HG03066 (cell line): ENCODE measurements around the gene CCDC83.
"Not testable (repeated sequence)": the region's sequence is repeated elsewhere in the genome, so short reads cannot be mapped to it uniquely, and the experiment has no call there.

Experiments
- ATAC-seq: cut with Tn5 transposase; IDR thresholded peaks from one replicate; pipeline ENCODE4 v1.9.1; 2021; ENCODE audit warnings: low read depth; ENCODE audit not compliant: unreplicated experiment

The CCDC83 gene

DNA sequence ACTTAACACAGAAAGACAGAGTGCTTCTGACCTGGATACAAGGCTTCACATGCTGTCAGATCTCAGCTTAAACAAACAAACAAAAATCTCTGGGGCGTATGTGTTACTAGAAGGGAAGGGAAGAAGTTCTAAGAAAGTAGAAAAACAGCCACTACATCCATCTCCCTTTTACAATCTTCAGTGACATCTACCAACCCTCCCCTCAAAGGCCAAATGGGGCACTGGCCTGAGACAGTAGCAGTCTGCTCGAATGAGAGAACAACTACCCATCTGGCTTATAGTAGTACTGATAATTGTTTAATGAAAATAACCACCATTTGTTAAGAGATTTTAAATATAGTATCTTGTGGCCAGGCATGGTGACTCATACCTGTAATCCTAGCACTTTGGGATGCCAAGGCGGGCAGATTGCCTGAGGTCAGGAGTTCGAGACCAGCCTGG lies 29.4 kb downstream of the CCDC83 start:
- ATAC-seq: no peak

DNA sequence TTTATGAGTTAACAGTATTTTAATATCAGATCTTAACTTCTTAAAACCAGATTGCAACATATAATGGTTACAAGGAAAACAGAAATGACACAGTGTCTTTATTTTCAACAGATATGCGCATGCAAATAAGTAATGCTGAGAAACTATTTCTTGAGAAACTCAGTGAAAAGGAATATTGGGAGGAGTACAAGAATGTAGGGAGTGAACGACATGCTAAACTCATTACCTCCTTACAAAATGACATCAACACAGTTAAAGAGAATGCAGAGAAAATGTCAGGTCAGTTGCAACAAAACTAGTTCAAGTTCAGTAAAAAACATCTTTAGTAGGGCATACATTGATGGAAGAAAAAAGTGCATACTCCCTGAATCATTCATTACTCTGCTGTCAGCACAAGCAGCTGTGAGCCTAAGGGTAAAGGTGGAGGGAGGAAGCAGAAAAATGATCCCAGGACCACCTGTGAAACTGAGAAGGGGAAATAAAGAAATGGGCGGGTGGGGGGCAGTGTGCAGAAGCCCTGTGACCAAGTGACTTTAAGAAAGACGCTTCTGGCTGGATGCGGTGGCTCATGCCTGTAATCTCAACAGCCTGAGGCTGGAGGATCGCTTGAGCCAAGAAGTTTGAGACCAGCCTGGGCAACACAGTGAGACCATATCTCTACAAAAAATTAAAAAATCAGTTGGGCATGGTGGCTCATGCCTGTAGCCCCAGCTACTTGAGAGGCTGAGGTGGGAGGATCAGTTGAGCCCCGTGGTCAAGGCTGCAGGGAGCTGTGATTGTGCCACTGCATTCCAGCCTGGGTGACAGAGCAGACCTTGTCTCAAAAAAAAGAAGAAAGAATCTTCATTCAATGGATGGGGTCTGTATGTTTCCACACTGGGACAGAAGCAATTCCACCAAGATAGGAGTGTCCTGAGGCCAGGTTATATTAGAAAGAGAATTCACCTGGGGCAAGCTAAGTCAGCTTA lies 31.2 kb downstream of the CCDC83 start:
- no peak for ATAC-seq

DNA sequence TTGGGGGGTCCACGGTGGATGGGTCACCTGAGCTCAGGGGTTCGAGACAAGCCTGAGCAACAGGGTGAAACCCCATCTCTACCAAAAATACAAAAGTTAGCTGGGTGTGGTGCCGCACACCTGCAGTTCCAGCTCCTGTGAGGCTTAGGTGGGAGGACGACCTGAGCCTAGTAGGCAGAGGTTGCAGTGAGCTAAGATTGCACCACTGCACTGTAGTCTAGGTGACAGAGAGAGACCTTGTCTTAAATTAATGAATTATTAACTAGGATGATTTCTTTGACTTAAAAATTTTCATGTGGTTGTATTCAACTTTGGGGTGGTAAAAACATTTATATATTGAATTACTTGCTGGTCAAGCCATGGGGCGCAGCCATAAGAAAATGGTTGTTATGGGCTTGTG lies 33.9 kb downstream of the CCDC83 start:
- ATAC-seq: no peak

DNA sequence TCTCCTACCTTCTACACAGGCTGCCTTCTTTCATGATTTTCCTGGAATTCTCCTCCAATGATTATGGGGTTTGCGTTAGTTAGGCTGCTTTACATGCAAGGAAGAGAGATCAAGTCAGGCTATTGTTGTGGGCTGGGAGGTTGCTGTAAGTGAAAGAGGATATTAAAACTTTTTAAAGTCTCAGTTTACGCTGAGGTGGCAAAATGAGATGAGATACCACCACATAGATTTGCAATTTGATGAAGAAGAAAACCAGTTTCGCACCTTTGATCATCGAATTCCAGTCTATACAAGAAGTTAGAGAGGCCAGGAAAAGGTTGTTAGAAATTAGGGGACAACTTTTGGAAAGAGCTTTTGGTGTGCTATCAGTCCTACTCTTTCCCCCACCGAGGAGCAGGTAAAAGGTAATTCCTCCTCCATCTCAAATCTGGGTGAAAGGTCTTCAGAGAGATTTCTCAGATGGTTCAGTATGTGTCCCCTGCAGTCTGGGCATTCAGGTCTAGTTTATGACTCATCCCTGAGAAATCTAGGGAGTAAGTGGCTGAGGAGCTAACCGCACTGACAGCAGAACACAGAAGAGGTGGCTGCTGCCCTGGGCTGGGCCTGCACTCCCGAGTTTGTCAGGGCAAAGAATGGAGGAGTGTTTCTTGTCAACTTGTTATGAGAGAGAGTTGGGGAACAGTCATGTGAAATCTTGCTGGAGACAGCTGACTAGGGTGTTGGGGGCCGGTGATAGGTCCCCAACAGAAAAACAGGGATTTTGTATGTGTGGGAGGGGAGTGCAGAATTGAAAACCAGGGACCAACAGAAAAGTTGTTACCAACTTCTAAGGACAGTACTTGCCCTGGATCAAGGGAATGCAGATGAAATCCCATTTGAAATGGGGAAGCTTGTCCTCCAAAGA lies 34.7 kb downstream of the CCDC83 start:
- no peak for ATAC-seq

DNA sequence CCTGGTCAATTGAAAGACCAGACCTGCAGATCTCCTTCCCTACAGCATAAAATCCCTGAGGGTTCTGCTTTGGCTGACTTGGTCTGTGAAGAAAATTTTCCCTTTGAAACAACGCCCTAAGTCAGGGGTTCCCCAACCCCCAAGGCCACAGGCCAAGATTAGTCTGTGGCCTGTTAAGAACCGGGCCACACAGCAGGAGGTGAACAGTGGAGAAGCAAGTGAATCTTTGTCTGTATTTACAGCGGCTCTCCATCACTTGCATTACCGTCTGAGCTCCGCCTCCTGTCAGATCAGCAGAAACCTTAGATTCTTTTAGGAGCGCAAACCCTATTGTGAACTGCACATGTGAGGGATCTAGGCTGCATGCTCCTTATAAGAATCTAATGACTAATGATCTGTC lies 38.2 kb downstream of the CCDC83 start:
- no peak for ATAC-seq

DNA sequence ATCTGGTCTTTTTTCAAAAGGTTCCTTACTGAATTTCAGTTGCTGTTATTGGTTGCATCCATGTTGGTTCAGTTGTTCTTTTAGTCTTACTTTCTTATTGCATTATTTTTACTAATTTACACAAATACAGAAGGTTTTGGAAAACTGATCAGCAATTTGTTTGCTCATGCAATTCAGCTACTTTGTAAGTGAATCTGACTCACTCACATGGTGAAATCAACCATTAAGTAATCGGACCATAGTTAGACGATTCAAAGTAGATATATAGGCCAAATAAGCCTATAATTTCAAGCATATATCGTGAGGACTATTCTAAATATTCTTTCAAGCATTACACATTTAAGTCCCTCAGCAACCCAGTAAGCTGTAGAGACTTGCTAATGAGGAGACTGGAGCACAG lies 41.7 kb downstream of the CCDC83 start:
- no peak for ATAC-seq

DNA sequence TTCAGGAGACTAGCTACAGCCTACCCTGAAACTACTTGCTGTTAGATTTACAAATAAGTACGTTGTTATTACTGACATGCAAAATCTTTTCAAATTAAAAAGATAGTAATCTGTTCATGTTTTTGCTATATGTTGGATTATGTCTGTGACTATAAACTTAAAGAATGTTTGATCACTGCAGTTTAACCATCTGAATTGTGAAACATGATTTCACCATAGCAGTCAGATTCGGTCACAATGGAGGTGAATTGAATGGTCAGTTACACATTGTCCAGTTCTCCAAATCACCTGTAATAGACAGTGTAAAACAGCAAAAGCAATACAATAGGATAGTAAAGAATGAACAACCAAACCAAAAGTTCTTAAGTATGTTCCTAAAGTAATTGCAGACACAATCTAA lies 43.3 kb downstream of the CCDC83 start:
- ATAC-seq: no peak

DNA sequence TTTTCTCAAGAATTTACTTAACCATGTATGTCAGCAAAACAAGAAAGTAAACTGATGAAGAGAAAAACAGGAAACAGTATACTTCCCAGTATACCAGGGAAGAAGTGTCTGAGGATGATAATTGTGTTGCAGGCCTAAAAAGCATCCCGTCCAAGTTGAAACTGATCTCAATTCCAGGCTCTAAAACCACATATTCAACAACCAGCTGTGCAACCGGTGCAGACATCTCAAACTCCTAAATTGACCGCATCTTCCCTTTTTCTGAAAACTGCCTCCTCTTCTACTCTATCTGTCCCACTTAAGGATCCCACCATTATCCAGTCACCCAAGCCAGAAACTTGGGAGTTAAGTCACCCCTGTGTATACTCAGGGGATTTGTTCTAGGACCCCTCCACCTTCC lies 47.2 kb downstream of the CCDC83 start:
- no peak for ATAC-seq

DNA sequence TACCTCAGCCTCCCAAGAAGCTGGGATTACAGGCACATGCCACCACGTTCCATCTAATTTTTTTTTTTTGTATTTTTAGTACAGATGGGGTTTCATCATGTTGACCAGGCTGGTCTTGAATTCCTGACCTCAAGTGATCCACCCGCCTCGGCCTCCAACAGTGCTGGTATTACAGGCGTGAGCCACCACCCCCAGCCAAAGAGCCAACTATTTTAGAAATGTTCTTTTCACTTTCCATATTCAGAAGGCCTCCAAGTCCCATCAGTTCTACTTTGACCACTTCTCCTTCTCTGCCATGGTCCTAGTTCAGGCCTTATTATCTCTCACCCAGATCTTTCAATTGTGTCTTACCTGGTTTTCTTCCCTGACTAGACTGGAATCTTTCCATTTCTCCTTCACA lies 48.2 kb downstream of the CCDC83 start:
- no peak for ATAC-seq

DNA sequence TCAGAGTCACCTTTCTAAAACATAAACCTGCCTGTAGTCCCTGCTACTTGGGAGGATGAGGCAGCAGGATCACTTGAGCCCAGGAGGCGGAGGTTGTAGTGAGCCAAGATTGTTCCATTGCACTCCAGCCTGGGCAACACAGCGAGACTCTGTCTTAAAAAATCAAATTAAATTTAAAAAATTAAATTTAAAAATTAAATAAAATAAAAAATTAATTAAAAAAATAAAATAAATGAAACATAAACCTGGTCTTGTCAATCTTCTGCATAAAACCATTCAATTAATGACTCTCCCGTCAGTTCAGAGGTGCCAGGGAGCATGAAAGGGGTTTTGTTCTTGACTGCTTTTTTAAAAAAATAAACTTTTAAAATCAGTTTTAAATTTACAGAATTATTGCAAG lies 48.6 kb downstream of the CCDC83 start:
- ATAC-seq: no peak

DNA sequence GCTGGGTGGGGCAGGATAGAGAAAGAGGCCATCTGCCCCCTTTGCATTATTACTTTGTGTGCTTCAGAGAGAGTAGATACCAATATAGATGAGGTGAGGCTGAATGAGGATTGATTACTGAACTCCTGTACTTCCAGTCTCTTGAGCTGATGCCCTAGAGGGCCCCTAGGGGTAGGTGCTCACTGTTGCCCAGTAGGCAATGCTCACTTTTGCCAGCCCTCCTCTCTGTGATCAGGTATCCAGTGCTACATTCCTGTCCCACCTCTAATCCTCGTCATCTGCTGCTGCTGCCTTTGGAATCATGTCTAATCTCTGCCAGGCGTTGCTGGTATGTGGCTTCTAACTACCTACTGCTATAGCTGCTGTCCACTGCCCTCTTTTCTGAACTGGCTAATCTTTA lies 57.2 kb downstream of the CCDC83 start:
- ATAC-seq: no peak

DNA sequence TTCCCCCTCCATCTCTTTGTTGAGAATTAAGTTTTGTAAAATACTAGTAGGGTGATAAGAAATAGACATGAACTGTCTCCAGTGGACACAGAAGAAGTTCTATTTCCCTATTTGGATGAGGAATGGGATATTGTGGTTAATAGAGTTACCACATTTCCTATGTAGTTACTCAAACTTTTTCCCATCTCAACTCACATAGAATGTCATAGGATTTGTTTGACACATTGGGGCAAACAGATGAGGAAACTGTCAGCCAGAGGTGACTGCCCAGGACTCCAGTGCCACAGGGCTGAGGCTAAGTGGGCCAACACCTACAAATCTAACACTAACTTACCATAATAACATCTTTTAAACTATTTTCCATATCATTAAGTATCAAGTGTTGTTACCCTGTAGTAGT lies 58.3 kb downstream of the CCDC83 start:
- ATAC-seq: no peak

DNA sequence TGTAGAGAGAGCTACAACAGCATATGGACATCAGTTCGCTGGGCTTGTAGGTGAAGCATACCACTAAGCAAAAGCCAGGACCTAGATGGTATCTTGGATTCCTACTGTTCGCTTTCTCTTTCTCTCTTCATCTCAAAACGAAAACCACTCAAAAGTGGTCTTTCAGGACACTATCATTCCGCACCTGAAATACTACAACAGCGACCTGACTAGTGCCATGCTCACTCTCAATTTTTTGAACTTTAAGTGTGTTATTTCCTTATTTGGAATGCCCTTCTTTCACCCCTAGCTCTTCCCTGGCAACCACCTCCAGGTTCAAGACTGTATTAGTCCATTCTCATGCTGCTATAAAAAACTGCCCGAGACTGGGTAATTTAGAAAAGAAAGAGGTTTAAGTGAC lies 59.2 kb downstream of the CCDC83 start:
- ATAC-seq: no peak

DNA sequence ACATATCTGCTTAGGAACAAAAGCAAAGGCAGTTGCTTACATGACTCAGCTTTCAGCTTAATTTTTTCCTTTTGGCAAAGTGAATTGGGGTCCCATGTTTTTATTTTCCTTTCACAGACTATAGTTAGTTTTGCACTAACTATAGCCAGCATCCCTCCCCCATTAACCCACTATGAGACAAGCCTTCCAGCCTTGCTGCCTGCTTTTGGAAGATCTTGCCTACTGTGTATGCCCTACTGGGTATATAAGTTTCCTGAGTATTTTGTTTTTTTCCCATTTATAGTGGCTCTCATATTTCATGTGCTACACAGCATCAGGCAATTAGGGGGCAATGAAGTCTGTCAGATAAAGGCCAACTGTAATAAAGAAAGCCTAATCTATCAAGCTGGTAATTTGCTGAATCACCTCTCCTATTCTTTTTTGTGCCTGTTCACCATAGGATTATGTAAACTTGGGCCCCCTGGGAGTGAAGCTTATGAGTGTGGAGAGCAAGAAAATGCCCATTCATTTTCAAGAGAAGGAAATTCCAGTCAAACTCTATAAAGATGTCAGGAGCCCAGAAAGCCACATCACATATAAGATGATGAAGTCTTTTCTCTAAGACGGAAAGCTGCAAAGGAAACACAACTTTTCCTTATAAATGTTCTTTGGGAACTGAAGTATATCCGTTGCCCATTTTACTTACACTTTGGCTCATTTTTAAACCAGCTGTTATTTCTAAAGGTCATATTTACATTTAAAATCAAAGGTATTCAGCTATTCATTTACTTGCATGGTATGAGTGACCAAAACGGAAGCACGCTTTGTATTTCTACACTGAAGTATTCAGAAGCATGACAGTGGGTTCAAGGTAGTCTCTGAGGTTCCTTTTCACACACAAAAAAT lies 64.0 kb downstream of the CCDC83 start:
- no peak for ATAC-seq

DNA sequence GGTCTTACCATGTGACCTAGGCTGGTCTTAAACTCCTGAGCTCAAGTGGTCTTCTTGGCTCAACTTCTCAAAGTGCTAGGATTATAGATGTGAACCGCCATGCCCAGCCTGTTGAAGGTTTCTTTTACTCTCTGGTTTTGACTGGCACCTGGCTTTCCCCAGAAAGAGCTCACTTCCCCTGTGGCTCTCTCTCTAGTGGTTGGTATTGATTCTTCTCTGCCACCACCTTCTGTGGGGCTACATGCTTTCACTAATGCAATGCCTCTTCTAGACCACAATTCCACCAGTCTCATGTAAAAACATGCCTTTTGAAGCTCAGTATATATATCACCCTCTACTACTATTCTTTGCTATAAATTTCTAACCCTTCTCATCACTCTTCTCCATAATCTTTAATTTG lies 67.2 kb downstream of the CCDC83 start:
- ATAC-seq: no peak

DNA sequence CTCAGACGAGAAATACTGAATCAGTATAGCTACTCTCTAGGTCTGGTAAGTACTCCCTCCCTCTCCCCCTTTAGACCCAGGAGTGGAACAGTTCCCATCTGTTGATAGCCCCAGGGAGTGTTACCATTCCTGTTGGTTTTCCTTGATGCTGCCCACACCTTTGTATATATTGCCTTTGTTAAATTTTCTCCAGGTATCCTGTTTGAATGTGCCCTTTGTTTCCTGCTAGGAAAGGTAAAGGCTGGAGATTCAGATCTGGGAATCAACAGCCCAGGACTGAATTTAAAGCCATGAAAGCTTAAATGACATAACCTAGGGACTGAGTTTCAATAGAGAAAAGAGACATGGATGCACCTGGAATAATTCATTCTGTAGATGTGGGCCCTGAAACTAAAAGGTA lies 68.3 kb downstream of the CCDC83 start:
- ATAC-seq: no peak

DNA sequence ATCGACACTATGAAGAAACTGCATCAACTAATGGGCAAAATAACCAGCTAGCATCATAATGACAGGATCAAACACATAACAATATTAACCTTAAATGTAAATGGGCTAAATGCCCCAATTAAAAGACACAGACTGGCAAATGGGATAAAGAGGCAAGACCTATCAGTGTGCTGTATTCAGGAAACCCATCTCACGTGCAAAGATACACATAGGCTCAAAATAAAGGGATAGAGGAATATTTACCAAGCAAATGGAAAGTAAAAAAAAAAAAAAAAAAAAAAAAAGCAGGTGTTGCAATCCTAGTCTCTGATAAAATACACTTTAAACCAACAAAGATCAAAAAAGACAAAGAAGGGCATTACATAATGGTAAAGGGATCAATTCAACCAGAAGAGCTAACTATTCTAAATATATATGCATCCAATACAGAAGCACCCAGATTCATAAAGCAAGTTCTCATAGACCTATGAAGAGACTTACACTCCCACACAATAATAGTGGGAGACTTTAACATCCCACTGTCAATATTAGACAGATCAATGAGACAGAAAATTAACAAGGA lies 71.6 kb downstream of the CCDC83 start:
- not testable (repeated sequence) for ATAC-seq

DNA sequence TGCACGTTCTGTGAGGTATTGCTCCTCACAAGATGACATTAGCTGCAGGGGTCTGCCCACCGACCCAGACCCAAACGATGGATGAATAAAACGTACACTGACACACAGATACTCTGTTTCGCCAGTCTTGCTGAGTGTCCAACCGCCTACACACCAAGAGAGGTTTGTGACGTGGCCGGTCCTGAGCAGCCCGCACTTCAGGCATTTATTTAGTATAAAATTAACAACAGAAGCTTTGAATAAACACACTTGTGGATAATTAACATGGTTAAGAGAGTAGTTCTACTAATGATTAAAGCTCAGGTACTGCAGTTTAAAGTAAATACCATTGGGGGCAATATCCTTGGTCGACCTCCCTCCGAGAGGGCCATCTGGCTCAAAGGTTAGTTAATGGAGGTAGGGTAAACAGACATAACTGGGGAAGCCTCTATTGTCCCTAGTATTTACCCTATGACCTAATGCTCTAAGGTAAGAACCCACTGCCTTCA lies 75.7 kb downstream of the CCDC83 start:
- no peak for ATAC-seq

DNA sequence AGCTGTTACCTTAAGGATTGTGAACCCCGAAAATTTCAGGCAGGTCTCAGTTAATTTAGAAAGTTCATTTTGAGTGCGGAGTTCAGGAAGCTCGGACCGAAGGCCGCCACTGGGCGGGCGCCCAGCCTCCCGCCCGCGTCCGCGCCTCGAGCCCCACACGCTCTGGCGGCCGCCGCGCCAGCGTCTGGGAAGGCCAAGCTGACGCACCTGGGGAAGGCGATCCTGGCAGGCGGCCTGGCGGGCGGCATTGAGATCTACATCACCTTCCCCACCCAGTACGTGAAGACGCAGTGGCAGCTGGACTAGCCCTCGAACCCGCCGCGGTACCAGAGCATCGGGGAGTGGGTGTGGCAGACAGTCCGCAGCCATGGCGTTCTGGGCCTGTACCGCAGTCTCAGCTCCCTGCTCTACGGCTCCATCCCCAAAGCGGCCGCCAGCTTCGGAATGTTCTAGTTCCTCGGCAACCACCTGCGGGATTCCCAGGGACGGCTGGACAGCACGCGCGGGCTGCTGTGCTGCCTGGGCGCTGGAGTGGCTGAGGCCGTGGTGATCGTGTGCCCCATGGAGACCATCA lies 79.5 kb downstream of the CCDC83 start:
- no peak for ATAC-seq

DNA sequence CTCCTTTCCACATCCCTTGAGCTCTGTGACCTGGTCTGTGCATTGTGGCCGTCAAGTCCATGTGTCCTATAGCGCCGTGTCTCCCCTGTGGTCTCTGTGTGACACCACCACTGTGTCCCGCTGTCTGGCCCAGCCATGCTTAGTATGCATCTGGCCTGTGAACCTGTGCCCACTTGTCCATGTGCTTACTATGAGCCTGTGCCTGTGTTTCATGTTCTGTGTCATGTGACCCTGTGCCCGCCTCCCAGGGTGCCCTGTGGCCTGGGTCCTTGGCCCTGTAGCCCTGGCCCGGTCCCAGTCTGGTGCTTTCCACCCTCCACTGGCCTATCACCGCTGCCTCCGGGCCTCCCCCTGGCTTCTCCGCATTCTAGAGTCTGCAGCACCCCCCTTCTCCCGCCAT lies 80.6 kb downstream of the CCDC83 start:
- no peak for ATAC-seq
